K562 (cell line): Measurements from ENCODE around the gene PRR5. TPM values are rescaled to one million over a fixed set of nuclear protein-coding genes. Genes with fewer than 3 reads are reported as not detected.
A peak's percentile ranks its signal among the peaks of the same experiment; 100 is the strongest.

Experiments
- ATAC-seq: fragments of 200-7000 bp; cut with Tn5 transposase; 3 replicates; pipeline ENCODE4 v1.9.1; 2020; ENCODE audit warnings: moderate library complexity
- BruUV-seq: library from RNA; stranded (reverse); fragments of 400-500 nt; replicated peaks from 2 replicates; lab custom pipeline; 2021; lab: Mats Ljungman, UMichigan
- CTCF ChIA-PET: fragments of 300-600 bp; formaldehyde crosslinking; extraction: SDS; loops from one replicate; lab custom pipeline; 2021; ENCODE audit warnings: low intra/inter-chr PET ratio; lab: Yijun Ruan, JAX
- POLR2A ChIA-PET: fragments of 300-600, 350-650 bp; sonication (Branson Sonifier 250); formaldehyde crosslinking; extraction: SDS; loops from one replicate; lab custom pipeline; 2021; ENCODE audit warnings: antibody characterized with exemption, inconsistent platforms; lab: Yijun Ruan, JAX
- DNase-seq, 4 experiments: peaks; one replicate each; pipeline versions ENCODE4 v3.0.0 to v3.0.0-alpha.2; 2011 to 2018; ENCODE audit warnings: low spot score in 3 of 4, mixed read lengths in 3 of 4; ENCODE audit errors: extremely low read depth in 1 of 4
- FAIRE-seq: peaks from 2 replicates; lab custom pipeline; 2011; peaks lifted over from hg19 to GRCh38; lab: Jason Lieb, UNC
- H2AFZ ChIP-seq: 2 replicates; pipeline ENCODE4 v1.6.0; 2011; ENCODE audit warnings: low read depth, low read length, control low read depth, inconsistent platforms
- H3K27ac ChIP-seq: fragments of 200-600 bp; 3 replicates; pipeline ENCODE4 v1.8.0; 2011; ENCODE audit warnings: low read depth, mild to moderate bottlenecking, control low read depth, inconsistent platforms, low read length, moderate library complexity, mixed read lengths; ENCODE audit errors: extremely low read depth
- H3K27me3 ChIP-seq, 2 experiments: fragments of 300-600 bp in 1 of 2; 2 replicates in 1 of 2; 3 replicates in 1 of 2; pipeline versions ENCODE4 v1.6.0 to v1.8.0; 2011; ENCODE audit warnings: inconsistent platforms in 2 of 2, low read length in 2 of 2, mild to moderate bottlenecking in 1 of 2, mixed read lengths in 1 of 2, moderate library complexity in 1 of 2; ENCODE audit not compliant: control insufficient read depth in 2 of 2, insufficient read depth in 2 of 2
- H3K36me3 ChIP-seq: fragments of 300-600 bp; 3 replicates; pipeline ENCODE4 v1.8.0; 2011; ENCODE audit warnings: mild to moderate bottlenecking, low read length, inconsistent platforms; ENCODE audit not compliant: control insufficient read depth, insufficient read depth
- H3K4me1 ChIP-seq, 2 experiments: fragments of 200-600 bp in 1 of 2; replicated peaks in 1 of 2; 2 replicates in 1 of 2; 3 replicates in 1 of 2; pipeline versions ENCODE4 v1.5.1 to v1.8.0; 2011; ENCODE audit warnings: inconsistent platforms in 2 of 2, low read length in 2 of 2, mild to moderate bottlenecking in 1 of 2, mixed read lengths in 1 of 2, moderate library complexity in 1 of 2; ENCODE audit not compliant: control insufficient read depth in 2 of 2, insufficient read depth in 2 of 2
- H3K4me2 ChIP-seq: 2 replicates; pipeline ENCODE4 v1.6.1; 2011; ENCODE audit warnings: low read length, control low read depth, inconsistent platforms, mixed read lengths; ENCODE audit not compliant: insufficient read depth
- H3K4me3 ChIP-seq: fragments of 200-600 bp; sonication (generic), shearing (Covaris generic); 2 replicates; pipeline ENCODE4 v1.5.1; 2016; ENCODE audit warnings: control low read depth, inconsistent platforms
- H3K79me2 ChIP-seq: fragments of 200-600 bp; 3 replicates; pipeline ENCODE4 v1.8.0; 2011; ENCODE audit warnings: low read length, inconsistent platforms; ENCODE audit not compliant: control insufficient read depth, insufficient read depth
- H3K9ac ChIP-seq, 2 experiments: 2 replicates each; pipeline versions ENCODE4 v1.6.0 to v1.6.1; 2011; ENCODE audit warnings: low read depth in 2 of 2, low read length in 2 of 2, control low read depth in 1 of 2, inconsistent platforms in 1 of 2, mild to moderate bottlenecking in 1 of 2, mixed read lengths in 1 of 2; ENCODE audit not compliant: insufficient read depth in 1 of 2
- H3K9me1 ChIP-seq: one replicate; pipeline ENCODE4 v1.6.0; 2011; ENCODE audit warnings: inconsistent platforms, mild to moderate bottlenecking, low read length, moderate library complexity; ENCODE audit not compliant: control insufficient read depth, insufficient read depth
- H3K9me3 ChIP-seq: replicated peaks from 2 replicates; pipeline ENCODE4 v1.5.1; 2011; ENCODE audit warnings: low read depth, low read length, inconsistent platforms; ENCODE audit not compliant: control insufficient read depth, insufficient read depth
- H4K20me1 ChIP-seq: replicated peaks from 2 replicates; pipeline ENCODE4 v1.6.1; 2011; ENCODE audit warnings: low read length, inconsistent platforms, mixed read lengths; ENCODE audit not compliant: control insufficient read depth, insufficient read depth
- CTBP1 ChIP-seq: fragments of 450-650 bp; IDR thresholded peaks from 2 replicates; pipeline ENCODE4 v1.6.1; 2016; ENCODE audit warnings: borderline replicate concordance
- HES1 ChIP-seq: fragments of 450-650 bp; IDR thresholded peaks from 2 replicates; pipeline ENCODE4 v1.6.1; 2016; ENCODE audit warnings: low read depth, mild to moderate bottlenecking, moderate library complexity
- KLF10 ChIP-seq: fragments of 250-450 bp; sonication (Bioruptor Pico); IDR thresholded peaks from 2 replicates; pipeline ENCODE4 v1.6.1; 2021; ENCODE audit warnings: matching md5 sums
- NRF1 ChIP-seq, 2 experiments: fragments of 450-650 bp; IDR thresholded peaks in 1 of 2; conservative IDR thresholded peaks in 1 of 2; 2 replicates each; pipeline ENCODE4 v1.6.1; 2014; ENCODE audit warnings: mild to moderate bottlenecking in 2 of 2
- PML ChIP-seq: IDR thresholded peaks from 2 replicates; pipeline ENCODE4 v1.6.1; 2012; ENCODE audit warnings: low read length, inconsistent platforms
- ZFX ChIP-seq: sonication (generic); formaldehyde crosslinking; IDR thresholded peaks from 2 replicates; pipeline ENCODE4 v1.8.0; 2022; ENCODE audit warnings: mild to moderate bottlenecking, missing genetic modification reagents, moderate library complexity
- ZNF354B ChIP-seq: fragments of 250-450 bp; sonication (Bioruptor Pico); IDR thresholded peaks from 2 replicates; pipeline ENCODE4 v1.4.0; 2020
- WGBS: fragments of 100-300 bp; shearing (Covaris generic); methylation state at CpG from one replicate; pipeline ENCODE4 v1.1.6; 2016; ENCODE audit warnings: low coverage, mixed read lengths; ENCODE audit not compliant: insufficient coverage; ENCODE audit errors: missing lambda C conversion rate; 5-methylcytosine and 5-hydroxymethylcytosine counted together
- in situ Hi-C: fragments of 300-500 bp; cut with MboI; formaldehyde crosslinking; loops from 4 replicates; pipeline ENCODE4 v1.15.0; 2018; ENCODE audit warnings: inconsistent platforms, mixed read lengths
- intact Hi-C: fragments of 100-400 bp; cut with micrococcal nuclease; formaldehyde crosslinking; loops from 2 replicates; pipeline ENCODE4 v1.14.2; 2022
- polyA plus RNA-seq, 8 experiments: library from polyadenylated mRNA; depleted of rRNA in 4 of 8; stranded (reverse) in 5 of 8; unstranded in 3 of 8; fragments of >200 nt; fragmentation: Nextera tagmentation in 2 of 8; fragmentation: Illumina TruSeq in 1 of 8; extraction: Ambion mirVana in 2 of 8; extraction: Trizol in 1 of 8; gene quantifications; 2 replicates each; pipeline versions ENCODE4 v1.2.1 to v1.2.3, GENCODE V29; 2011 to 2014; ENCODE audit warnings: inconsistent platforms in 1 of 8, missing spikeins in 1 of 8
- total RNA-seq, 7 experiments: library from RNA; depleted of rRNA in 6 of 7; stranded (reverse); fragments of >200 nt in 6 of 7; fragmentation: Illumina TruSeq in 2 of 7; extraction: Trizol in 2 of 7; gene quantifications; 2 replicates each; pipeline versions ENCODE4 v1.2.1 to v1.2.3, GENCODE V29; 2011 to 2021; ENCODE audit warnings: low replicate concordance in 1 of 7
- TF ChIP-seq, protein P1 (sequence below), 2 experiments: fragments of 250-450 bp in 1 of 2; fragments of 450-650 bp in 1 of 2; sonication (Bioruptor Pico) in 1 of 2; IDR thresholded peaks; 2 replicates each; pipeline versions ENCODE4 v1.6.1 to v1.8.0; 2016 to 2021; ENCODE audit warnings: mild to moderate bottlenecking in 2 of 2, moderate library complexity in 2 of 2, missing compliant biosample characterization in 1 of 2, missing genetic modification characterization in 1 of 2
- TF ChIP-seq, protein P2 (sequence below): IDR thresholded peaks from 2 replicates; pipeline ENCODE4 v1.6.1; 2011; ENCODE audit warnings: borderline replicate concordance, low read depth, mild to moderate bottlenecking, moderate library complexity, low read length; ENCODE audit not compliant: insufficient read depth, poor library complexity, severe bottlenecking
- TF ChIP-seq, protein P3 (sequence below): sonication (generic); formaldehyde crosslinking; IDR thresholded peaks from 2 replicates; pipeline ENCODE4 v1.8.0; 2022; ENCODE audit warnings: missing genetic modification reagents, mild to moderate bottlenecking, moderate library complexity, borderline replicate concordance

The PRR5 gene
- total and polyA plus RNA-seq, 9 of the 15 experiments (the other 6 are each of a cell fraction or from before 2014, with no cell fraction given) = 0.13 to 21.0 (median 7.5) TPM

DNA sequence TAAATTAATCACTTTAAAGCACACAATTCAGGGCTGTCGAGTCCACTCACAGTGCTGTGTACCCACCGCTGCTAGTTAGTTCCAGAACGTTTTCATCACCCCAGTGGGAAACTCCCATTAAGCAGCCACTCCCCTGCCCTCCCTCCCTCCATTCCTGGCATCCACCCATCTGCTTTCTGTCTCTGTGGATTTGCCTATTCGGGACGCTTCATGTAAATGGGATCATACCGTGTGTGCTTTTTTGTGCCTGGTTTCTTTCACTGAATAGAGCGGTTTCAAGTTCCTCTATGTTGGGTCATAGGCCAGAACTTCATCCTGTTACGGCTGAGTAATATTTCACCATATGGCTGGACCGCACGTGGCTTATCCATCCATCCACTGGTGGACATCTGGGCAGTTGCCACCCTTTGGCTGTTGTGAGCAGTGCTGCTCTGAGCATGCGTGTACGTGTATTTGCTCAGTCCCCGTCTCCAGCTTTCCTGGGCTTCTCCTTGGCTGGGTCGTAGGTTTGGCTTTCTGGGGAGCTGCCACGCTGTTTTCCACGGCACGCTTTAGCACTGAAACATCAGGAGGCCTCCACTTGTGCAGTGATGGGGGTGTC, 80.5 kb downstream of the PRR5 start:
- Histone ChIP-seq H3K27me3 (peaks cover 2 to 28% of the 10 kb centered on the region in 2 experiments; a peak in 1 of 5 replicates), H3K36me3 (no peaks in the 10 kb centered on the region), H4K20me1 (no peaks in the 10 kb centered on the region; the same call in 1 of the 2 replicates)
- no TSS peak for BruUV-seq
- TF ChIP-seq ZNF354B (CRISPR knock-in tag) = no peak
- peak in 1 of 2 experiments; percentile 42; a peak in 2 of 4 replicates for TF ChIP-seq NRF1 (conservative IDR thresholded peaks at IDR 0.05 in 1 of 2, IDR thresholded peaks at IDR 0.05 in 1 of 2)
- TF ChIP-seq, all 486 proteins: peak for 1
- ChIA-PET CTCF (no interaction called here), POLR2A (no interaction called here)
- intact Hi-C loops (no loop called here), in situ Hi-C loops (no loop called here)
- H2AFZ ChIP-seq = no peak overlapping the region
- no peak overlapping the region for H3K4me3 ChIP-seq
- DNase-seq (no peak), FAIRE-seq (no peak), ATAC-seq (no peak)
- H3K9me3 ChIP-seq = no peaks in the 10 kb centered on the region
- H3K27ac ChIP-seq = no peak overlapping the region
- H3K79me2 ChIP-seq = no peaks in the 10 kb centered on the region
- no peaks in the 10 kb centered on the region for H3K4me1 ChIP-seq
- H3K9ac ChIP-seq = no peak overlapping the region
- 16% methylated on average over 14 of the region's 17 CpGs for WGBS
- no peak overlapping the region for H3K4me2 ChIP-seq
- H3K9me1 ChIP-seq = no peaks in the 10 kb centered on the region

GRCh38 chr22:44783091-44783490, 81.1 kb downstream of the PRR5 start:
- ChIA-PET CTCF (no interaction called here), POLR2A (interaction anchor here (1.4 kb wide), 1 partner anchor 10 kb away, joined by 4 read pairs; no protein-coding TSS in a partner anchor)
- Histone ChIP-seq H3K4me2 (no peak overlapping the region), H3K27ac (no peak overlapping the region), H4K20me1 (no peaks in the 10 kb centered on the region; the same call in 1 of the 2 replicates), H3K9ac (no peak overlapping the region), H3K4me3 (no peak overlapping the region), H3K4me1 (no peaks in the 10 kb centered on the region), H3K27me3 (peaks cover 2 to 28% of the 10 kb centered on the region in 2 experiments; a peak in 1 of 5 replicates), H2AFZ (no peak overlapping the region), H3K9me3 (no peaks in the 10 kb centered on the region), H3K9me1 (no peaks in the 10 kb centered on the region), H3K36me3 (no peaks in the 10 kb centered on the region), H3K79me2 (no peaks in the 10 kb centered on the region)
- WGBS = no CpG with 5 or more reads among the region's 10 CpGs
- in situ Hi-C loops (no loop called here), intact Hi-C loops (no loop called here)
- DNase-seq = no peak
- BruUV-seq = no TSS peak
- no peak for FAIRE-seq
- no peak for ATAC-seq
- TF ChIP-seq, protein P1, sequence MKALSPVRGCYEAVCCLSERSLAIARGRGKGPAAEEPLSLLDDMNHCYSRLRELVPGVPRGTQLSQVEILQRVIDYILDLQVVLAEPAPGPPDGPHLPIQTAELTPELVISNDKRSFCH (CRISPR knock-in tag; IDR thresholded peaks at IDR 0.05) = no peak
- TF ChIP-seq, protein P1 (tag; IDR thresholded peaks at IDR 0.05) = no peak
- TF ChIP-seq PML = no peak
- no peak for TF ChIP-seq KLF10 (CRISPR knock-in tag)
- TF ChIP-seq, protein P2, sequence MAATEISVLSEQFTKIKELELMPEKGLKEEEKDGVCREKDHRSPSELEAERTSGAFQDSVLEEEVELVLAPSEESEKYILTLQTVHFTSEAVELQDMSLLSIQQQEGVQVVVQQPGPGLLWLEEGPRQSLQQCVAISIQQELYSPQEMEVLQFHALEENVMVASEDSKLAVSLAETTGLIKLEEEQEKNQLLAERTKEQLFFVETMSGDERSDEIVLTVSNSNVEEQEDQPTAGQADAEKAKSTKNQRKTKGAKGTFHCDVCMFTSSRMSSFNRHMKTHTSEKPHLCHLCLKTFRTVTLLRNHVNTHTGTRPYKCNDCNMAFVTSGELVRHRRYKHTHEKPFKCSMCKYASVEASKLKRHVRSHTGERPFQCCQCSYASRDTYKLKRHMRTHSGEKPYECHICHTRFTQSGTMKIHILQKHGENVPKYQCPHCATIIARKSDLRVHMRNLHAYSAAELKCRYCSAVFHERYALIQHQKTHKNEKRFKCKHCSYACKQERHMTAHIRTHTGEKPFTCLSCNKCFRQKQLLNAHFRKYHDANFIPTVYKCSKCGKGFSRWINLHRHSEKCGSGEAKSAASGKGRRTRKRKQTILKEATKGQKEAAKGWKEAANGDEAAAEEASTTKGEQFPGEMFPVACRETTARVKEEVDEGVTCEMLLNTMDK = no peak
- no peak for TF ChIP-seq ZFX (CRISPR knock-in tag)
- TF ChIP-seq, protein P3, sequence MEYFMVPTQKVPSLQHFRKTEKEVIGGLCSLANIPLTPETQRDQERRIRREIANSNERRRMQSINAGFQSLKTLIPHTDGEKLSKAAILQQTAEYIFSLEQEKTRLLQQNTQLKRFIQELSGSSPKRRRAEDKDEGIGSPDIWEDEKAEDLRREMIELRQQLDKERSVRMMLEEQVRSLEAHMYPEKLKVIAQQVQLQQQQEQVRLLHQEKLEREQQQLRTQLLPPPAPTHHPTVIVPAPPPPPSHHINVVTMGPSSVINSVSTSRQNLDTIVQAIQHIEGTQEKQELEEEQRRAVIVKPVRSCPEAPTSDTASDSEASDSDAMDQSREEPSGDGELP (CRISPR knock-in tag) = no peak
- no peak for TF ChIP-seq CTBP1
- no peak for TF ChIP-seq HES1
